NCI-H1694 (cell line): Measurements from ENCODE around the gene DDI2.
"Not testable (repeated sequence)": the region's sequence is repeated elsewhere in the genome, so short reads cannot be mapped to it uniquely, and the experiment has no call there.

ENCODE experiments used
- DNase-seq: peaks from one replicate; lab custom pipeline; 2025; lab: John Stamatoyannopoulos, UW

DDI2 gene

DNA sequence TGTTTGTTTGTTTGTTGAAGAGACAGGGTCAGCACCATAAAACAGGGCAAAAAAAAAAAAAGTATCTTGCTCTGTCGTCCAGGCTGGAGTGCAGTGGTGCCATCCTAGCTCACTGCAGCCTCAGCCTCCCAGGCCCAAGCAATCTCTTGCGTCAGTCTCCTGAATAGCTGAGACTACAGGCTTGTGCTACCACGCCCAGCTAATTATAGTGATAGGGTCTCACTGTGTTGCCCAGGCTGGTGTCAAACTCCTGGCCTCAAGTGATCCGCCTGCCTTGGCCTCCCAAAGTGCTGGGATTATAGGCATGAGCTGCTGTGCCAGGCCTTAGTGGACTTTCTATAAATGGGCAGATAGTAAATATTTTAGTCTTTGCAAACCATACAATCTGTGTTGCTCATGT lies 19.2 kb downstream of the DDI2 start:
- no peak for DNase-seq

GRCh38 chr1:15637826-15638225 lies 20.6 kb downstream of the DDI2 start:
- DNase-seq = no peak

DNA sequence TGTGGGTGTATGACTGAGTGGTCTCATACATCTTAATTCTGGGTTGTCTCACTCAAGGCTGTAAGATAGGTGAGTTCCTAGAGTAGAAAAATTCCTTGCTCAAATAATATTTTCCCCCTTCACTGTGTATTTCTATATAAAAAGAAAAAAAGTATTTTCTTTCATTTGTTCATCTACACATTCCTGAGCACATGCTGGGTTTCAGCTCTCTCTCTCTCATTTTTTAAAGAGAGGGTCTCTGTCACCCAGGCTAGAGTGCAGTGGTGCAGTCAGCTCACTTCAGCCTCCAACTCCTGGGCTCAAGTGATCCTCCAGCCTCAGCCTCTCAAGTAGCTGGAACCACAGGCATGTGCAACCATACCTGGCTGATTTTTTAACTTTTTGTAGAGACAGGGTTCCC lies 22.0 kb downstream of the DDI2 start:
- no peak for DNase-seq

DNA sequence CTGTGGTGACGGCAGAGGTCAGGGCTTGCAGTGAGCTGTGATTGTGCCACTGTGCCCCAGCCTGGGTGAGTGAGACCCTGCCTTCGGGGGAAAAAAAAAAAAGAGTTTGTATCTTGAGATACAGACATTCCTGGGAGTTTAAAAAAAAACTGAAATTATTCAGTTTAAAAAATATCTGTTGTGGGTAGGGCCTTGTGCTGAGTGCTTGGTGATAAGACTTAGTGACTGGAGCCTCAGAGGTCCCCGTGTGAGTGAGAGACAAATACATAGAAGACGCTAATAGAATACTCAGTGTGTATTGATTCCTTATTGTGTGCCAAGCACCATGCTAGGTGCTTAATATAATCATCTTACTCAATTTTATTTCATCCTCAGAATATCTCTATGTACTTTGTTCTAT lies 22.7 kb downstream of the DDI2 start:
- DNase-seq = no peak

DNA sequence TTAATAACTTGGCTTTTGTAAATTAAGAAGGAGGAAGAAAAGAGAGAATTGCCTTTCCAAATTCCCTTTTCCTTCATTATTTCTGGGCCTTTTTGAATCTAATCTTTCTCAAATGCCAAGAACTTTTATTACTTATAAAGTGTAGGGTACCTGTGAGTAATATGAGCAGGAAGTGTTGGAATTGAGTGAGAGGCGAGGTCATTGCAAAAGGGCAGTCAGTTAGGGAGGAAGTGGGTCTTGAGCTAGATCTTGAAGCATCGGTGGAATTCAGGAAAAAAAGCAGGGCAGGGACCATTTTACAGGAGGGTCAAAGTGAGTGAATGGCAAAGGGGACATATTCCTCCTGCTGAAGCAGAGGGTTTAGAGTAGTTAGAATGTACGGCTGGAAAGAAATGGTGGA lies 23.4 kb downstream of the DDI2 start:
- no peak for DNase-seq

DNA sequence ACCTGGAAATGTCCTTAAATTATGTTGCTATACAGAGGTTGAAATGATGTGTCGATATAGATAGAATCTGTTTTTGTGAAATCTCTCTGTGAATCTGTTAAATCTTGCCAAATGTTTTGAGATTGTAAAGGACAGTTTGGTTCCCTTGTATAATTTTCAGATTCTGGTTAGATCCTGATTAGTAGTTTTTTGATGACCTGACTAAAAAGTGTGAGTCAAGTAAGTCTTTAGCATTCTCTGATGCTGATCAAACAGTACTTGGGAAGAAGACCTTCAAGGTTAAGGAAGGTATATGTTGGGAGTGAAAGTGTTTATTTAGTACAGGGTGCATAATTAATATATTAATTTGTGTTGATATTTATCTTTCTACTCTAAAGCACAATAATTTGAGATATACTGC lies 32.7 kb downstream of the DDI2 start:
- no peak for DNase-seq

DNA sequence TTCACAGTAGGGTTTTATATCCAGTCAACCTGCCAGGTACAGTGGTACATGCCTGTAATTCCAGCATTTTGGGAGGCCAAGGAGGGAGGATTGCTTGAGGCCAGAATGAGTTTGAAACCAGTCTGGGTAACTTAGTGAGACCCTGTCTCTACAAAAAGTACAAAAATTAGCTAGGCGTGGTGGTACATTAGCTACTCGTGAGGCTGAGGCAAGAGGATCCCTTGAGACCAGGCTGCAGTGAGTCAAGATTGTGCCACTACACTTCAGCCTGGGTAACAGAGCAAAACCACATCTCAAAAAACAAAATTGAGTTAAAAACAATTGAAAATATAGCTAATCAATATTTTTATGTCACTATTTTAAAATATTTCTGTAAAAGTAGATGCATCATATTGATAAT lies 33.2 kb downstream of the DDI2 start:
- no peak for DNase-seq

DNA sequence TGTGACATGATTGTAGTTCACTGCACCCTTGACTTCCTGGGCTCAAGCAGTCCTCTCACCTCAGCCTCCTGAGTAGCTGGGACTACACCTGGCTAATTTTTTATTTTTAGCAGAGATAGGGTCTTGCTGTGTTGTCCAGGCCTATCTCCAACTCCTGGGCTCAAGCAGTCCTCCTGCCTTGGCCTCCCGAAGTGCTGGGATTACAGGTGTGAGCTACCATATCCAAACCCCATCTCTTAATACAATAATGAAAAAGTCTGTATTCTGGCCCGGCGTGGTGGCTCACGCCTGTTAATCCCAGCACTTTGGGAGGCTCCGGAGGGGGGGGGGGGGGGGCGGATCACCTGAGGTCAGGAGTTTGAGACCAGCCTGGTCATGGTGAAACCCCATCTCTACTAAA lies 34.9 kb downstream of the DDI2 start:
- DNase-seq = not testable (repeated sequence)

- no peak for DNase-seq
Observed at GRCh38 chr1:15654091-15654690, 36.9 kb downstream of the DDI2 start.

GRCh38 chr1:15656464-15656863 lies 39.2 kb downstream of the DDI2 start:
- no peak for DNase-seq

GRCh38 chr1:15657021-15657420 lies 39.8 kb downstream of the DDI2 start:
- DNase-seq = no peak

DNA sequence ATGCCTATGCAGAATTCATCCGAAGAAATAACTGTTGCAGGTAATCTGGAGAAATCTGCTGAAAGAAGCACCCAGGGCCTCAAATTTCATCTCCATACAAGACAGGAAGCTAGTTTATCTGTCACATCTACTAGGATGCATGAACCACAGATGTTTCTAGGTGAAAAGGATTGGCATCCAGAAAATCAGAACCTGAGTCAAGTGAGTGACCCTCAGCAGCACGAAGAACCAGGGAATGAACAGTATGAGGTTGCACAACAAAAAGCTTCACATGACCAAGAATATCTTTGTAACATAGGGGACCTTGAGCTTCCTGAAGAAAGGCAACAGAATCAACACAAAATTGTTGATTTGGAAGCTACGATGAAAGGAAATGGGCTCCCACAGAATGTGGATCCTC lies 42.9 kb downstream of the DDI2 start:
- no peak for DNase-seq

DNA sequence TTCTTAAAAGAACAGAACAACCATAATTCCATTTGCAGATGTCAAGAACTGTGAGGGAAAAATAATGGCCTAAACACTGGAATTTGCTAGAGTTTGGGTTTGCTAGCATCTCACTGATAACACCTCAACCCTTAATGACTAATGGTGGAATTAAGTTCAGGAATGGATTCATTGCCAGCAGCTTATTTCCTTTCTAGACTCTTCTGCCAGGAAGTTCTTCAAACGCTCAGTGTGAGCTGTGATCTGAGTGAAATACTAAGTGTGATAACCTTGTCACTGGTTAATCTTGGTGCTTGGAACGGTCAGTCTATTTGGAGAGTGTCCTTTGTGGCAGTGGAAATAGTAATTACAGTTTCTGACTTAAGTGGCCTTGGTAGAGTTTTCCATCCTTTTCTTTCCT lies 45.2 kb downstream of the DDI2 start:
- DNase-seq = no peak

DNA sequence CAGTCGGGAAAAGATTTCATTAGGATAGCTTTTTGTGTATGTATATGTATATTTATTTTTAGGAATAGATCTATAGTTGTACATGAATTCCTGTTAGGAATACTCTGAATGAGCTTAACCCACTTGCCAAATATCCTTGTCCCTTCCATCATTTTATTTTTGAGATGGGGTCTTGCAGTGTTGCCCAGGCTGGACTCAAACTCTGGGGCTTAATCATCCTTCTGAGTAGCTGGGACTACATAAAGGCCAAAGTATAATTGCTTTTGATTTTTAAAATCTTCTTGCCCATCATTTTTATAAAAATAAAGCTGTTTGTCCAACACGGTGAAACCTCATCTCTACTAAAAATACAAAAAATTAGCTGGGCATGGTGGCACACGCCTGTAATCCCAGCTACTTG lies 46.7 kb downstream of the DDI2 start:
- no peak for DNase-seq

- no peak for DNase-seq
Observed at GRCh38 chr1:15667362-15667761, 50.1 kb downstream of the DDI2 start.

DNA sequence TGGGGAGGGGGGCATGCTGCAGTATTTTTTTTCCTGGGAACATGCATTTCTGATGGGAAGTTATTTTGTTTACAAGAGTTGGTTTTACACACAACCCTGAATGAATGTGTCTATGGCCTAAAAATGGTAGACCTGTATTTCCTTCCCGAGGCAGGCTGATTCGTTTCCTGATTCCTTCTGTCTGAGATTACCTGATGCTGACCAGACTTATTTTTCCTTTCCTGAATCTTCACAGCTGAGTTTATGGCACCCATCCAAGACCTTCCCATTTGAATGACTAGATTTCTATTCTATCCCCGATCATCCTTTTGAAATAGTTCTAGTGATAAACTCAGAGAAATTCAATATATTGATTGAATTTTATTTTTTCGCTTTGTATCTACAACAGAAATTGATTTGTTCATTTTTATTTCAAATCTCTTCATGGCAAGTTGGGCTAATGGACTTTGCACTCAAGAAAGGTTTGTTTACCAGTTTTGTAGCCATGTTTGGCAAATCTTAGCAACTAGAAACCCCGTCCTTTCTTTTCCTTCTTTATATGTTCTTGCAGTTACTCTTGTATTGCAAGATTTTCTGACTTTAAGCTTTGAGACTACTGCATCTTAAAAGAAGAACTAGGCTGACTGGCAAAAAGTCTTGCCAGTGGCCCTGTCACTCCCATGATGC lies 51.0 kb downstream of the DDI2 start:
- DNase-seq = no peak

GRCh38 chr1:15669074-15669473 lies 51.8 kb downstream of the DDI2 start:
- no peak for DNase-seq

DNA sequence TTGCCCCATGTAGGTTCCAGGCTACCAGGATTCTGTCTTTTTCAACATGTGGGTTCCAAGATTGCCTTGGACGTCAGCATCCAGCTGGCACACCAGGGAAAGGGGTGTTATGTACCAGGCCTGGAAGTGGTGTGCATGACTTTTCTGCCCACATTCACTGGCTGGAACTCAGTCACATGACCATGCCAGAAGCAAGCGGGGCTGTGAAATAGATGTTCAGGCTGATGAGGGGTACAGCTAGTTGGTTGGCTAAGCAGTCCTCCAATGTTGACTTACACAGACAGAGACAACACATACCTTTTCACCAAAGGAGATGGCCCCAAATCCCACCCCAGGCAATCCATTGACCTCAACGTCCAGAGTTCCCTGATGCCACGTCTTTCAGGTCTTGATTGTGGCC lies 52.6 kb downstream of the DDI2 start:
- no peak for DNase-seq

GRCh38 chr1:15671430-15671829 lies 54.2 kb downstream of the DDI2 start:
- no peak for DNase-seq

GRCh38 chr1:15674386-15675159 lies 57.3 kb downstream of the DDI2 start:
- DNase-seq = no peak

DNA sequence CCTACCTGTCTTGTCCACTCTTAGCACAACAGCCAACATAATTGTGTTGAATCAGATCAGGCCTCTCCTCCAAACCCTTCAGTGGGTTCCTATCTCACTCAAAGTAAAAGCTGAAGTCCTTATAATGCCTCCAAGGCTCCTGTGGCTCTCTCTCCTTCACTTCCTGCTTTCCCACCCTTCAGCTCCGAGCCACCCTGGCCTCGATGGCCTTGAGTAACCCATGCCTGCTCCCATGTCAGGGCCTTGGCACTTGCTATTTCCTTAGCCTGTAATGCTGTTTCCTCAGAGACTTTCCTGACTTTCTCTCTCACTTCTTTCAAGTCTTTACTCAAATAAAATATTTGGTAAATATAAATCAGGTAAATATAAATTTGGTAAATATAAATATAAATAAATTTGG lies 58.8 kb downstream of the DDI2 start:
- no peak for DNase-seq

GRCh38 chr1:15676688-15677661 lies 59.7 kb downstream of the DDI2 start:
- no peak for DNase-seq
